Measurements from ENCODE around the gene GLA.

- TF ChIP-seq POLR2A (conservative IDR thresholded peaks at IDR 0.05) (no peak), GABPB1 (CRISPR knock-in tag; IDR thresholded peaks at IDR 0.05) (no peak), MAFK (IDR thresholded peaks at IDR 0.05; ENCODE audit: low read length) (no peak), ZBTB2 (IDR thresholded peaks at IDR 0.05) (no peak), ZNF717 (CRISPR knock-in tag; IDR thresholded peaks at IDR 0.05) (no peak), ETS2 (tag; IDR thresholded peaks at IDR 0.05; ENCODE audit: borderline replicate concordance, poor library complexity, severe bottlenecking) (no peak), ZFP36 (IDR thresholded peaks at IDR 0.05; ENCODE audit: low read depth, low read length, partially characterized antibody) (no peak)
These were observed 58.5 kb downstream of the GLA start for GRCh38 chrX:101349193-101349562.

All from K562 (cell line).